ENCODE data around the gene NR1H4. TPM values are rescaled to one million over a fixed set of nuclear protein-coding genes. Genes with fewer than 3 reads are reported as not detected.

The NR1H4 gene
- total and polyA plus RNA-seq, 4 donors = 33.5 to 106 (median 55.0) TPM

DNA sequence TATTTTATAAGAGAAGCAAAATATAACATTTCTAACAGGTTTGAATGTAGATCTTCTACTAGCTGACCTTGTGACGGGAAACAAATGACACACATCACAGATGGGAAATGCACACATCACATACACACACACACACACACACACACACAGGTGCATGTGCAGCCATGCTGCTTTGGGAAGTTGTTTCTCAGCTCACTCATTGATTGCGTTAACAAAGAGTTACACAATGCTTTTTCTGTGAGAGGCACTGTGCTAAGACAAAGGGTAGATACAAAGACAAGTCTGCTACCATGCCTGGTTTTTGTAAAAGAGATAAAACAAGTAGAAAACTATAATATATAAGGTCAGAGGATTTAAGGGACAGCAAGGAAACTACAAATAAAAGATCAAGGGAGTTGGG is 1.3 kb upstream of the NR1H4 start:
- DNase-seq (ENCODE audit: low spot score) = no peak
- Histone ChIP-seq H3K27me3 (ENCODE audit: control insufficient read depth in 4 of 4, insufficient read depth in 4 of 4, low read length in 3 of 4) (no peaks in the 10 kb centered on the region), H3K4me3 (ENCODE audit: low read depth in 1 of 3, low read length in 3 of 3) (no peak overlapping the region), H3K4me1 (ENCODE audit: control insufficient read depth in 4 of 4, insufficient read depth in 4 of 4, low read length in 3 of 4) (peaks cover 0 to 13% (median 10%) of the 10 kb centered on the region in 4 donors), H3K9me3 (ENCODE audit: control insufficient read depth in 4 of 4, low read length in 3 of 4) (no peaks in the 10 kb centered on the region), H3K9ac (ENCODE audit: low read depth in 1 of 2, low read length in 2 of 2) (no peak overlapping the region), H3K27ac (ENCODE audit: low read depth in 1 of 2, low read length in 2 of 2) (peak overlapping the region in 1 of 2 donors; percentile 82), H3K36me3 (ENCODE audit: control insufficient read depth in 4 of 4, insufficient read depth in 3 of 4, low read depth in 1 of 4, low read length in 3 of 4) (no peaks in the 10 kb centered on the region)
- 61% methylated on average over 2 of the region's 2 CpGs for WGBS
- TF ChIP-seq JUND (IDR thresholded peaks at IDR 0.05) (no peak), YY1 (IDR thresholded peaks at IDR 0.05) (peak; percentile 15)

DNA sequence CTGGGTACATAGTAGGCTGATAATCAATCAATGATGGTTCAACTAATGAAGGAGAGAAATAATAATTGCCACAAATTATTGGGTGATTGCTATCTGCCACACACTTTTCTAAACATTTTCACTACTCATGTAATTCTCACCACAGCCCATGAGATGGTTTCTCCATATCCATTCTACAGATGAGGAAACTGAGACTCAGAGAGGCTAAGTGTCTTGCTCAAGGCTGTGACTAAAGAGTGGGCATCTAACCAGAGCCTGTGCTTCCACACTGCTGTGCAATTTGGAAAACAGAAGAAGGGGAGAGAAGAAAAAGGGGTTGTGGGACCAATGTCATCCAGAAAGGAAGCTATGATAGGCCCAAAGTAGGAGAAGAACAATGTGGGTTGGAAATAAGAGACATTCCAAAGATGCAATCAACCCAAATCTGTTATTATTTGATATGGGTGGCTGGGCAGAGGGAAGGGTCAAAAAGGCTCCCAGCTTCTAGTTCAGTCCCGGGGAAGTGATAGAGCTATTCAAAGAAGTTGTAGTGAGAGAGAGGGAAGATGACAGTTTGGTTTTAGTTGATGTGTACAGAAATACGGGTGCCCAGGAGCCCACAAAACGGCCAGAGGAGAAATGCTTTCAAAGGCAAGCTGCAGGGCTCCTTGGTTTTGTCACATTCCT is 483 bp upstream of the NR1H4 start:
- H3K27ac ChIP-seq (ENCODE audit: low read depth in 1 of 2, low read length in 2 of 2) = peak overlapping the region; percentile 78 to 82
- no peaks in the 10 kb centered on the region for H3K27me3 ChIP-seq (ENCODE audit: control insufficient read depth in 4 of 4, insufficient read depth in 4 of 4, low read length in 3 of 4)
- peaks cover 0 to 17% (median 14%) of the 10 kb centered on the region in 4 donors for H3K4me1 ChIP-seq (ENCODE audit: control insufficient read depth in 4 of 4, insufficient read depth in 4 of 4, low read length in 3 of 4)
- 18% methylated on average over 3 of the region's 3 CpGs for WGBS
- H3K9me3 ChIP-seq (ENCODE audit: control insufficient read depth in 4 of 4, low read length in 3 of 4) = no peaks in the 10 kb centered on the region
- no peak for DNase-seq (ENCODE audit: low spot score)
- no peaks in the 10 kb centered on the region for H3K36me3 ChIP-seq (ENCODE audit: control insufficient read depth in 4 of 4, insufficient read depth in 3 of 4, low read depth in 1 of 4, low read length in 3 of 4)
- no peak overlapping the region for H3K9ac ChIP-seq (ENCODE audit: low read depth in 1 of 2, low read length in 2 of 2)
- peak overlapping the region in 2 of 3 donors; percentile 71 to 100 for H3K4me3 ChIP-seq (ENCODE audit: low read depth in 1 of 3, low read length in 3 of 3)
- no peak for TF ChIP-seq TAF1 (conservative IDR thresholded peaks at IDR 0.05)
- no peak for TF ChIP-seq YY1 (IDR thresholded peaks at IDR 0.05)
- TF ChIP-seq EGR1 (IDR thresholded peaks at IDR 0.05; ENCODE audit: low read depth in 2 of 2) = no peak
- no peak for TF ChIP-seq GABPA (IDR thresholded peaks at IDR 0.05 in 1 of 2, conservative IDR thresholded peaks at IDR 0.05 in 1 of 2)
- TF ChIP-seq HNF4G (IDR thresholded peaks at IDR 0.05) = no peak
- TF ChIP-seq SP1 (IDR thresholded peaks at IDR 0.05) = no peak
- TF ChIP-seq, protein P1, sequence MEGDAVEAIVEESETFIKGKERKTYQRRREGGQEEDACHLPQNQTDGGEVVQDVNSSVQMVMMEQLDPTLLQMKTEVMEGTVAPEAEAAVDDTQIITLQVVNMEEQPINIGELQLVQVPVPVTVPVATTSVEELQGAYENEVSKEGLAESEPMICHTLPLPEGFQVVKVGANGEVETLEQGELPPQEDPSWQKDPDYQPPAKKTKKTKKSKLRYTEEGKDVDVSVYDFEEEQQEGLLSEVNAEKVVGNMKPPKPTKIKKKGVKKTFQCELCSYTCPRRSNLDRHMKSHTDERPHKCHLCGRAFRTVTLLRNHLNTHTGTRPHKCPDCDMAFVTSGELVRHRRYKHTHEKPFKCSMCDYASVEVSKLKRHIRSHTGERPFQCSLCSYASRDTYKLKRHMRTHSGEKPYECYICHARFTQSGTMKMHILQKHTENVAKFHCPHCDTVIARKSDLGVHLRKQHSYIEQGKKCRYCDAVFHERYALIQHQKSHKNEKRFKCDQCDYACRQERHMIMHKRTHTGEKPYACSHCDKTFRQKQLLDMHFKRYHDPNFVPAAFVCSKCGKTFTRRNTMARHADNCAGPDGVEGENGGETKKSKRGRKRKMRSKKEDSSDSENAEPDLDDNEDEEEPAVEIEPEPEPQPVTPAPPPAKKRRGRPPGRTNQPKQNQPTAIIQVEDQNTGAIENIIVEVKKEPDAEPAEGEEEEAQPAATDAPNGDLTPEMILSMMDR (IDR thresholded peaks at IDR 0.05; ENCODE audit: low read depth, low read length, missing input control) = no peak
- TF ChIP-seq FOXA1 (IDR thresholded peaks at IDR 0.05) = no peak
- TF ChIP-seq, protein P2, sequence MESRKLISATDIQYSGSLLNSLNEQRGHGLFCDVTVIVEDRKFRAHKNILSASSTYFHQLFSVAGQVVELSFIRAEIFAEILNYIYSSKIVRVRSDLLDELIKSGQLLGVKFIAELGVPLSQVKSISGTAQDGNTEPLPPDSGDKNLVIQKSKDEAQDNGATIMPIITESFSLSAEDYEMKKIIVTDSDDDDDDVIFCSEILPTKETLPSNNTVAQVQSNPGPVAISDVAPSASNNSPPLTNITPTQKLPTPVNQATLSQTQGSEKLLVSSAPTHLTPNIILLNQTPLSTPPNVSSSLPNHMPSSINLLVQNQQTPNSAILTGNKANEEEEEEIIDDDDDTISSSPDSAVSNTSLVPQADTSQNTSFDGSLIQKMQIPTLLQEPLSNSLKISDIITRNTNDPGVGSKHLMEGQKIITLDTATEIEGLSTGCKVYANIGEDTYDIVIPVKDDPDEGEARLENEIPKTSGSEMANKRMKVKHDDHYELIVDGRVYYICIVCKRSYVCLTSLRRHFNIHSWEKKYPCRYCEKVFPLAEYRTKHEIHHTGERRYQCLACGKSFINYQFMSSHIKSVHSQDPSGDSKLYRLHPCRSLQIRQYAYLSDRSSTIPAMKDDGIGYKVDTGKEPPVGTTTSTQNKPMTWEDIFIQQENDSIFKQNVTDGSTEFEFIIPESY (IDR thresholded peaks at IDR 0.05) = no peak

DNA sequence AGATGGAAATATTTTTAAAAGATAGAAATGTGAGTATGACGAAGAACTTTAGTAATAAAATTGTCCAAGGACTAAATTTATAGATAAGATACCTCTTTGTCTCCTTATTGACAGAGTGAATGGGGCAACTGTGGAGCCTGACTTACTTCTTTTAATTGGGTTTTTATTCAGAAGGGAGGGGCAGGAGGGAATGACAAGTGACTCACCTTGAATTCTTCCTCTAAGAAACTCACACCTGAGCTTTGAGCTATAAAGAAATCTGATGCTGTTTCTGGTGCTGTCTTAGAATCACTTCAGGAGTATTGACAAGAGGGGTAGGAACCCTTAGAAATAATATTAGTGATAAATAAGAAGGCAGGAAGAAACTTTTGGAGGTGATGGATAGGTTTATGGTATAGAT is 951 bp downstream of the NR1H4 start:
- Histone ChIP-seq H3K9ac (ENCODE audit: low read depth in 1 of 2, low read length in 2 of 2) (peak overlapping the region; percentile 75 to 93), H3K27me3 (ENCODE audit: control insufficient read depth in 4 of 4, insufficient read depth in 4 of 4, low read length in 3 of 4) (no peaks in the 10 kb centered on the region), H3K9me3 (ENCODE audit: control insufficient read depth in 4 of 4, low read length in 3 of 4) (no peaks in the 10 kb centered on the region), H3K4me3 (ENCODE audit: low read depth in 1 of 3, low read length in 3 of 3) (peak overlapping the region; percentile 71 to 100 (median 94)), H3K4me1 (ENCODE audit: control insufficient read depth in 4 of 4, insufficient read depth in 4 of 4, low read length in 3 of 4) (peaks cover 0 to 26% (median 23%) of the 10 kb centered on the region in 4 donors), H3K36me3 (ENCODE audit: control insufficient read depth in 4 of 4, insufficient read depth in 3 of 4, low read depth in 1 of 4, low read length in 3 of 4) (no peaks in the 10 kb centered on the region), H3K27ac (ENCODE audit: low read depth in 1 of 2, low read length in 2 of 2) (peak overlapping the region; percentile 78 to 82)
- WGBS = 30% methylated on average over 1 of the region's 1 CpG
- no peak for TF ChIP-seq TAF1 (conservative IDR thresholded peaks at IDR 0.05)
- no peak for TF ChIP-seq RXRA (IDR thresholded peaks at IDR 0.05)
- TF ChIP-seq GABPA (IDR thresholded peaks at IDR 0.05 in 1 of 2, conservative IDR thresholded peaks at IDR 0.05 in 1 of 2) = no peak
- no peak for TF ChIP-seq SP1 (IDR thresholded peaks at IDR 0.05)
- TF ChIP-seq, protein P1 (IDR thresholded peaks at IDR 0.05; ENCODE audit: low read depth, low read length, missing input control) = no peak
- TF ChIP-seq NR2F2 (IDR thresholded peaks at IDR 0.05) = no peak
- TF ChIP-seq, protein P3, sequence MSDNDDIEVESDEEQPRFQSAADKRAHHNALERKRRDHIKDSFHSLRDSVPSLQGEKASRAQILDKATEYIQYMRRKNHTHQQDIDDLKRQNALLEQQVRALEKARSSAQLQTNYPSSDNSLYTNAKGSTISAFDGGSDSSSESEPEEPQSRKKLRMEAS (IDR thresholded peaks at IDR 0.05) = no peak
- TF ChIP-seq, protein P4, sequence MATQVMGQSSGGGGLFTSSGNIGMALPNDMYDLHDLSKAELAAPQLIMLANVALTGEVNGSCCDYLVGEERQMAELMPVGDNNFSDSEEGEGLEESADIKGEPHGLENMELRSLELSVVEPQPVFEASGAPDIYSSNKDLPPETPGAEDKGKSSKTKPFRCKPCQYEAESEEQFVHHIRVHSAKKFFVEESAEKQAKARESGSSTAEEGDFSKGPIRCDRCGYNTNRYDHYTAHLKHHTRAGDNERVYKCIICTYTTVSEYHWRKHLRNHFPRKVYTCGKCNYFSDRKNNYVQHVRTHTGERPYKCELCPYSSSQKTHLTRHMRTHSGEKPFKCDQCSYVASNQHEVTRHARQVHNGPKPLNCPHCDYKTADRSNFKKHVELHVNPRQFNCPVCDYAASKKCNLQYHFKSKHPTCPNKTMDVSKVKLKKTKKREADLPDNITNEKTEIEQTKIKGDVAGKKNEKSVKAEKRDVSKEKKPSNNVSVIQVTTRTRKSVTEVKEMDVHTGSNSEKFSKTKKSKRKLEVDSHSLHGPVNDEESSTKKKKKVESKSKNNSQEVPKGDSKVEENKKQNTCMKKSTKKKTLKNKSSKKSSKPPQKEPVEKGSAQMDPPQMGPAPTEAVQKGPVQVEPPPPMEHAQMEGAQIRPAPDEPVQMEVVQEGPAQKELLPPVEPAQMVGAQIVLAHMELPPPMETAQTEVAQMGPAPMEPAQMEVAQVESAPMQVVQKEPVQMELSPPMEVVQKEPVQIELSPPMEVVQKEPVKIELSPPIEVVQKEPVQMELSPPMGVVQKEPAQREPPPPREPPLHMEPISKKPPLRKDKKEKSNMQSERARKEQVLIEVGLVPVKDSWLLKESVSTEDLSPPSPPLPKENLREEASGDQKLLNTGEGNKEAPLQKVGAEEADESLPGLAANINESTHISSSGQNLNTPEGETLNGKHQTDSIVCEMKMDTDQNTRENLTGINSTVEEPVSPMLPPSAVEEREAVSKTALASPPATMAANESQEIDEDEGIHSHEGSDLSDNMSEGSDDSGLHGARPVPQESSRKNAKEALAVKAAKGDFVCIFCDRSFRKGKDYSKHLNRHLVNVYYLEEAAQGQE (IDR thresholded peaks at IDR 0.05) = no peak
- TF ChIP-seq, protein P5, sequence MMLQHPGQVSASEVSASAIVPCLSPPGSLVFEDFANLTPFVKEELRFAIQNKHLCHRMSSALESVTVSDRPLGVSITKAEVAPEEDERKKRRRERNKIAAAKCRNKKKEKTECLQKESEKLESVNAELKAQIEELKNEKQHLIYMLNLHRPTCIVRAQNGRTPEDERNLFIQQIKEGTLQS (IDR thresholded peaks at IDR 0.05) = no peak
- no peak for TF ChIP-seq HNF4A (conservative IDR thresholded peaks at IDR 0.05)
- no peak for TF ChIP-seq FOXA1 (IDR thresholded peaks at IDR 0.05)
- TF ChIP-seq YY1 (IDR thresholded peaks at IDR 0.05) = no peak
- TF ChIP-seq RAD21 (IDR thresholded peaks at IDR 0.05) = no peak
- no peak for TF ChIP-seq JUND (IDR thresholded peaks at IDR 0.05)
- DNase-seq (ENCODE audit: low spot score) = no peak
